HepG2 (cell line): Measurements from ENCODE around the gene ARHGDIG. TPM values are rescaled to one million over a fixed set of nuclear protein-coding genes. Genes with fewer than 3 reads are reported as not detected.

ENCODE experiments used
- ATAC-seq: fragments of 200-7000 bp; cut with Tn5 transposase; 3 replicates; pipeline ENCODE4 v1.9.1; 2020; ENCODE audit warnings: mild to moderate bottlenecking, moderate library complexity
- BruUV-seq: library from RNA; stranded (reverse); fragments of 400-500 nt; replicated peaks from 2 replicates; lab custom pipeline; 2021; lab: Mats Ljungman, UMichigan
- CTCF ChIA-PET: fragments of 300-600 bp; formaldehyde crosslinking; extraction: SDS; loops from one replicate; lab custom pipeline; 2021; ENCODE audit warnings: low total read pairs, inconsistent platforms, low intra/inter-chr PET ratio; lab: Yijun Ruan, JAX
- POLR2A ChIA-PET: fragments of 350-600 bp; sonication (Branson Sonifier 250); formaldehyde crosslinking; loops from one replicate; lab custom pipeline; 2020; ENCODE audit warnings: antibody characterized with exemption, inconsistent platforms; lab: Yijun Ruan, JAX
- DNase-seq: peaks from one replicate; pipeline ENCODE4 v3.0.0-alpha.2; 2015; ENCODE audit warnings: low spot score
- FAIRE-seq: peaks from 3 replicates; lab custom pipeline; 2011; peaks lifted over from hg19 to GRCh38; lab: Jason Lieb, UNC
- H2AFZ ChIP-seq: one replicate; pipeline ENCODE4 v1.6.1; 2011; ENCODE audit warnings: low read length, inconsistent platforms
- H3K27ac ChIP-seq: fragments of 300-600 bp; 3 replicates; pipeline ENCODE4 v1.8.0; 2011; ENCODE audit warnings: mixed run types, mild to moderate bottlenecking, mixed read lengths, low read length, inconsistent platforms; ENCODE audit not compliant: insufficient read depth; ENCODE audit errors: extremely low read length
- H3K27me3 ChIP-seq, 2 experiments: fragments of 200-600 bp in 1 of 2; 2 replicates in 1 of 2; 3 replicates in 1 of 2; pipeline versions ENCODE4 v1.6.0 to v1.8.0; 2011; ENCODE audit warnings: low read length in 2 of 2, mild to moderate bottlenecking in 2 of 2, moderate library complexity in 2 of 2, inconsistent platforms in 1 of 2; ENCODE audit not compliant: insufficient read depth in 2 of 2, control insufficient read depth in 1 of 2
- H3K36me3 ChIP-seq, 2 experiments: fragments of 200-600 bp in 1 of 2; replicated peaks in 1 of 2; 2 replicates in 1 of 2; 3 replicates in 1 of 2; pipeline versions ENCODE4 v1.5.1 to v1.8.0; 2011; ENCODE audit warnings: low read length in 2 of 2, inconsistent platforms in 1 of 2; ENCODE audit not compliant: insufficient read depth in 2 of 2, control insufficient read depth in 1 of 2
- H3K4me1 ChIP-seq: 2 replicates; pipeline ENCODE4 v1.5.1; 2012; ENCODE audit warnings: low read length, inconsistent platforms; ENCODE audit not compliant: insufficient read depth
- H3K4me2 ChIP-seq: 2 replicates; pipeline ENCODE4 v1.6.0; 2011; ENCODE audit warnings: low read depth, low read length, inconsistent platforms
- H3K4me3 ChIP-seq, 3 experiments: fragments of 200-600 bp in 1 of 3; sonication (generic), shearing (Covaris generic) in 1 of 3; replicated peaks in 1 of 3; 2 replicates each; pipeline ENCODE4 v1.5.1; 2011 to 2016; ENCODE audit warnings: low read length in 3 of 3, inconsistent platforms in 2 of 3, low read depth in 2 of 3, mild to moderate bottlenecking in 2 of 3, control low read depth in 1 of 3, mixed read lengths in 1 of 3; ENCODE audit not compliant: insufficient read depth in 1 of 3
- H3K79me2 ChIP-seq: one replicate; pipeline ENCODE4 v1.6.1; 2011; ENCODE audit warnings: low read length, inconsistent platforms; ENCODE audit not compliant: insufficient read depth
- H3K9ac ChIP-seq: 2 replicates; pipeline ENCODE4 v1.6.0; 2011; ENCODE audit warnings: mild to moderate bottlenecking, low read depth, low read length, inconsistent platforms; ENCODE audit not compliant: insufficient read depth
- H3K9me3 ChIP-seq: 2 replicates; pipeline ENCODE4 v1.5.1; 2012; ENCODE audit warnings: mild to moderate bottlenecking, low read length
- H4K20me1 ChIP-seq: 2 replicates; pipeline ENCODE4 v1.6.0; 2011; ENCODE audit warnings: inconsistent platforms, mild to moderate bottlenecking, low read length, moderate library complexity; ENCODE audit not compliant: insufficient read depth
- SRSF1 ChIP-seq: fragments of 200-400 bp; formaldehyde crosslinking; optimal IDR thresholded peaks from 2 replicates; pipeline ENCODE3; 2017; ENCODE audit warnings: mild to moderate bottlenecking, low read depth, low read length, moderate library complexity
- TP53 ChIP-seq: sonication (generic); formaldehyde crosslinking; conservative IDR thresholded peaks from 2 replicates; pipeline ENCODE4 v1.4.0; 2020; ENCODE audit warnings: missing genetic modification reagents
- ZNF607 ChIP-seq: sonication (generic); formaldehyde crosslinking; IDR thresholded peaks from 2 replicates; pipeline ENCODE4 v1.5.1; 2020; ENCODE audit warnings: missing genetic modification reagents, mild to moderate bottlenecking, borderline replicate concordance
- ZNF737 ChIP-seq: sonication (generic); formaldehyde crosslinking; IDR thresholded peaks from 2 replicates; pipeline ENCODE4 v1.5.0; 2020; ENCODE audit warnings: missing genetic modification reagents, mild to moderate bottlenecking, borderline replicate concordance
- WGBS: methylation state at CpG from one replicate; pipeline ENCODE4 v1.1.6; 2017; ENCODE audit warnings: low lambda C conversion rate; 5-methylcytosine and 5-hydroxymethylcytosine counted together
- in situ Hi-C: cut with HindIII; loops from 2 replicates; pipeline ENCODE4 v1.10.0; 2017; ENCODE audit warnings: low pct_unique_long_range_greater_than_20kb; ENCODE audit not compliant: extremely low pct_ligation_motif_present
- intact Hi-C: fragments of 100-400 bp; cut with micrococcal nuclease; formaldehyde crosslinking; loops from one replicate; pipeline ENCODE4 v1.10.0; 2022; ENCODE audit not compliant: unreplicated experiment
- polyA plus RNA-seq, 8 experiments: library from polyadenylated mRNA; depleted of rRNA in 3 of 8; stranded (reverse) in 7 of 8; unstranded in 1 of 8; fragments of >200 nt; fragmentation: Illumina TruSeq in 4 of 8; extraction: Trizol in 4 of 8; gene quantifications; 2 replicates each; pipeline versions ENCODE4 v1.2.1 to v1.2.3, GENCODE V29; 2011 to 2016; ENCODE audit warnings: low read depth in 4 of 8, missing spikeins in 1 of 8, mixed read lengths in 1 of 8; ENCODE audit not compliant: insufficient read depth in 1 of 8
- total RNA-seq, 5 experiments: library from RNA; depleted of rRNA; stranded (reverse); fragments of >200 nt; fragmentation: Illumina TruSeq; extraction: Trizol; gene quantifications; 2 replicates each; pipeline ENCODE4 v1.2.3, GENCODE V29; 2016; ENCODE audit warnings: low read depth in 1 of 5
- TF ChIP-seq, protein P1 (sequence below): sonication (generic); formaldehyde crosslinking; IDR thresholded peaks from 2 replicates; pipeline ENCODE4 v1.5.1; 2020; ENCODE audit warnings: mild to moderate bottlenecking, missing genetic modification reagents, moderate library complexity
- TF ChIP-seq, protein P2 (sequence below): sonication (generic); formaldehyde crosslinking; IDR thresholded peaks from 2 replicates; pipeline ENCODE4 v1.4.0; 2020; ENCODE audit warnings: missing genetic modification reagents, mild to moderate bottlenecking, borderline replicate concordance

Gene ARHGDIG
- total and polyA plus RNA-seq, 2 of the 13 experiments (the other 11 are each of a cell fraction or from before 2014, with no cell fraction given): 0.24 to 0.48 TPM

DNA sequence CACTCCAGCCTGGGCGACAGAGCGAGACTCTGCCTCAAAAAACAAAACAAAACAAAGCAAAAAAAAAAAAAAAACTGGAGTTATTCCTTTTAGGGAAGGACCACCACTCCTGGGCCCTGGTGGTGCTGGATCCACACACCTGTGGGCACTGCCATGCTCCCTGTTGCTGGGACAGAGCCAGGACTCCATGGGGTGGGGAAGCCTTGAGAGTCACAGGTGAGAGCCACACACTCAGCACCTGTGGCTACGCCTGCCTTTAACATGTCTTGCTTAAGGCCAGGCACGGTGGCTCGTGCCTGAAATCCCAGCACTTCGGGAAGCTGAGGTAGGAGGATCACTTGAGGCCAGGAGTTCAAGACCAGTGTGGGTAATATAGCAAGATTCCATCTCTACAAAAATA, 20.8 kb downstream of the ARHGDIG start:
- peaks cover 15 to 46% of the 10 kb centered on the region in 2 experiments; a peak in 4 of 5 replicates for H3K36me3 ChIP-seq
- H3K27ac ChIP-seq: no peak overlapping the region
- no peak for TF ChIP-seq SRSF1
- no peak for TF ChIP-seq TP53 (CRISPR knock-in tag)
- no peak for TF ChIP-seq ZNF607 (CRISPR knock-in tag)
- TF ChIP-seq, protein P1, sequence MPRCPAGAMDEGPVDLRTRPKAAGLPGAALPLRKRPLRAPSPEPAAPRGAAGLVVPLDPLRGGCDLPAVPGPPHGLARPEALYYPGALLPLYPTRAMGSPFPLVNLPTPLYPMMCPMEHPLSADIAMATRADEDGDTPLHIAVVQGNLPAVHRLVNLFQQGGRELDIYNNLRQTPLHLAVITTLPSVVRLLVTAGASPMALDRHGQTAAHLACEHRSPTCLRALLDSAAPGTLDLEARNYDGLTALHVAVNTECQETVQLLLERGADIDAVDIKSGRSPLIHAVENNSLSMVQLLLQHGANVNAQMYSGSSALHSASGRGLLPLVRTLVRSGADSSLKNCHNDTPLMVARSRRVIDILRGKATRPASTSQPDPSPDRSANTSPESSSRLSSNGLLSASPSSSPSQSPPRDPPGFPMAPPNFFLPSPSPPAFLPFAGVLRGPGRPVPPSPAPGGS: no peak
- TF ChIP-seq, protein P2, sequence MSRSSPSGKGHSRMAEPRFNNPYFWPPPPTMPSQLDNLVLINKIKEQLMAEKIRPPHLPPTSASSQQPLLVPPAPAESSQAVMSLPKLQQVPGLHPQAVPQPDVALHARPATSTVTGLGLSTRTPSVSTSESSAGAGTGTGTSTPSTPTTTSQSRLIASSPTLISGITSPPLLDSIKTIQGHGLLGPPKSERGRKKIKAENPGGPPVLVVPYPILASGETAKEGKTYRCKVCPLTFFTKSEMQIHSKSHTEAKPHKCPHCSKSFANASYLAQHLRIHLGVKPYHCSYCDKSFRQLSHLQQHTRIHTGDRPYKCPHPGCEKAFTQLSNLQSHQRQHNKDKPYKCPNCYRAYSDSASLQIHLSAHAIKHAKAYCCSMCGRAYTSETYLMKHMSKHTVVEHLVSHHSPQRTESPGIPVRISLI (CRISPR knock-in tag): no peak
- no peak for TF ChIP-seq ZNF737 (CRISPR knock-in tag)
- TF ChIP-seq, all 625 proteins: peak for 0
- BruUV-seq: no TSS peak
- CTCF ChIA-PET: no interaction called here
- in situ Hi-C loops (no loop called here), intact Hi-C loops (no loop called here)
- Histone ChIP-seq H3K27me3 (no peaks in the 10 kb centered on the region), H3K4me1 (no peaks in the 10 kb centered on the region), H3K9me3 (no peaks in the 10 kb centered on the region), H3K9ac (no peak overlapping the region), H4K20me1 (no peaks in the 10 kb centered on the region), H3K4me2 (no peak overlapping the region), H3K4me3 (no peak overlapping the region), H2AFZ (no peak overlapping the region), H3K79me2 (no peaks in the 10 kb centered on the region)
- ATAC-seq (no peak), DNase-seq (no peak), FAIRE-seq (no peak)
- 98% methylated on average over 2 of the region's 6 CpGs for WGBS
- POLR2A ChIA-PET: no interaction called here
